Keratinocyte (primary cell): ENCODE results near the gene AKAIN1.

Experiments used
- CTCF ChIP-seq, 3 experiments: IDR thresholded peaks in 1 of 3; conservative IDR thresholded peaks in 1 of 3; optimal IDR thresholded peaks in 1 of 3; 2 replicates in 2 of 3; 3 replicates in 1 of 3; pipeline versions ENCODE3 to v1.5.1; 2011; ENCODE audit warnings: low read length in 3 of 3, mild to moderate bottlenecking in 3 of 3, moderate library complexity in 2 of 3, control low read depth in 1 of 3, inconsistent platforms in 1 of 3; ENCODE audit not compliant: insufficient read depth in 2 of 3; ENCODE audit errors: extremely low read depth in 1 of 3
- EZH2 ChIP-seq: IDR thresholded peaks from one replicate; pipeline ENCODE4 v1.6.1; 2012; ENCODE audit warnings: inconsistent platforms, mild to moderate bottlenecking, low read length, moderate library complexity

- no peak for TF ChIP-seq CTCF (optimal IDR thresholded peaks at IDR 0.05 in 1 of 3, IDR thresholded peaks at IDR 0.05 in 1 of 3, conservative IDR thresholded peaks at IDR 0.05 in 1 of 3; ENCODE audit: extremely low read depth in 1 of 3, insufficient read depth in 2 of 3, low read length in 3 of 3)
- peak; percentile 63 for TF ChIP-seq EZH2
Observed at GRCh38 chr18:5196253-5197031, 615 bp downstream of the AKAIN1 start.
